Fibroblast of villous mesenchyme (primary cell): ENCODE measurements around the gene MFAP5. TPM values are rescaled to one million over a fixed set of nuclear protein-coding genes. Genes with fewer than 3 reads are reported as not detected.

Source experiments
- DNase-seq: peaks from one replicate; pipeline ENCODE4 v3.0.0-alpha.2; 2010; ENCODE audit warnings: low read depth
- H3K4me3 ChIP-seq: 2 replicates; pipeline ENCODE4 v1.5.1; 2011; ENCODE audit warnings: low read depth, mild to moderate bottlenecking, low read length
- CTCF ChIP-seq: IDR thresholded peaks from 2 replicates; pipeline ENCODE4 v1.5.1; 2012; ENCODE audit warnings: low read depth, mild to moderate bottlenecking, low read length; ENCODE audit not compliant: insufficient read depth
- total RNA-seq: library from RNA; depleted of rRNA; stranded (reverse); fragments of >200 nt; gene quantifications from 2 replicates; pipeline ENCODE4 v1.2.3, GENCODE V29; 2012

The MFAP5 gene
- total RNA-seq, 1 donor, result 0.86 TPM

- no peak for TF ChIP-seq CTCF
- no peak for DNase-seq
- H3K4me3 ChIP-seq, result no peak overlapping the region
Measured at GRCh38 chr12:8664228-8664913, 1.7 kb upstream of the MFAP5 start.

GRCh38 chr12:8661751-8662150, 875 bp downstream of the MFAP5 start:
- no peak for DNase-seq

GRCh38 chr12:8661016-8661415, 1.6 kb downstream of the MFAP5 start:
- DNase-seq, result no peak
- H3K4me3 ChIP-seq, result no peak overlapping the region
- TF ChIP-seq CTCF, result no peak

More at GRCh38 chr12:8661751-8662150, 875 bp downstream of the MFAP5 start:
- H3K4me3 ChIP-seq, result no peak overlapping the region
- TF ChIP-seq CTCF, result no peak

GRCh38 chr12:8658346-8658745, 4.3 kb downstream of the MFAP5 start:
- no peak for TF ChIP-seq CTCF
- no peak overlapping the region for H3K4me3 ChIP-seq
- no peak for DNase-seq

GRCh38 chr12:8655421-8655820, 7.2 kb downstream of the MFAP5 start:
- H3K4me3 ChIP-seq, result no peak overlapping the region
- TF ChIP-seq CTCF, result no peak
- DNase-seq, result no peak

GRCh38 chr12:8648576-8649205, 13.9 kb downstream of the MFAP5 start:
- DNase-seq, result no peak
- no peak overlapping the region for H3K4me3 ChIP-seq
- no peak for TF ChIP-seq CTCF
